Fibroblast of lung (primary cell): ENCODE measurements around the gene EGFL8. TPM values are rescaled to one million over a fixed set of nuclear protein-coding genes. Genes with fewer than 3 reads are reported as not detected.
A peak's percentile ranks its signal among the peaks of the same experiment; 100 is the strongest.

Source experiments
- DNase-seq, 2 donors: peaks; one replicate each; pipeline versions ENCODE4 v3.0.0 to v3.0.0-alpha.2; 2010; ENCODE audit warnings: low read depth in 2 of 2
- H2AFZ ChIP-seq: 2 replicates; pipeline ENCODE4 v1.5.1; 2012; ENCODE audit warnings: low read length, control low read depth, inconsistent platforms
- H3K27ac ChIP-seq: 2 replicates; pipeline ENCODE4 v1.5.1; 2011; ENCODE audit warnings: low read length, control low read depth; ENCODE audit not compliant: insufficient read depth
- H3K27me3 ChIP-seq: 2 replicates; pipeline ENCODE4 v1.5.1; 2011; ENCODE audit warnings: mild to moderate bottlenecking, low read length; ENCODE audit not compliant: control insufficient read depth, insufficient read depth
- H3K36me3 ChIP-seq: 2 replicates; pipeline ENCODE4 v1.5.1; 2011; ENCODE audit warnings: low read length; ENCODE audit not compliant: control insufficient read depth, insufficient read depth
- H3K4me1 ChIP-seq: 2 replicates; pipeline ENCODE4 v1.5.1; 2011; ENCODE audit warnings: low read length; ENCODE audit not compliant: control insufficient read depth, insufficient read depth; ENCODE audit errors: extremely low read depth
- H3K4me2 ChIP-seq: 2 replicates; pipeline ENCODE4 v1.5.1; 2011; ENCODE audit warnings: low read length, control low read depth; ENCODE audit not compliant: insufficient read depth; ENCODE audit errors: extremely low read depth
- H3K4me3 ChIP-seq, 4 experiments: fragments of 200-600 bp in 1 of 4; sonication (generic) in 1 of 4; replicated peaks in 1 of 4; 2 replicates each; pipeline ENCODE4 v1.5.1; 2011 to 2016; ENCODE audit warnings: low read length in 4 of 4, low read depth in 3 of 4, mild to moderate bottlenecking in 3 of 4, control low read depth in 2 of 4, inconsistent platforms in 1 of 4, mixed read lengths in 1 of 4; ENCODE audit not compliant: insufficient read depth in 1 of 4; ENCODE audit errors: control extremely low read depth in 1 of 4
- H3K79me2 ChIP-seq: 2 replicates; pipeline ENCODE4 v1.5.1; 2012; ENCODE audit warnings: mild to moderate bottlenecking, low read length, inconsistent platforms; ENCODE audit not compliant: control insufficient read depth, insufficient read depth
- H3K9ac ChIP-seq: 2 replicates; pipeline ENCODE4 v1.5.1; 2011; ENCODE audit warnings: mild to moderate bottlenecking, low read length, control low read depth; ENCODE audit not compliant: insufficient read depth
- H3K9me3 ChIP-seq: 2 replicates; pipeline ENCODE4 v1.5.1; 2012; ENCODE audit warnings: low read depth, low read length; ENCODE audit not compliant: control insufficient read depth, insufficient read depth
- H4K20me1 ChIP-seq: 2 replicates; pipeline ENCODE4 v1.5.1; 2011; ENCODE audit warnings: low read length; ENCODE audit not compliant: control insufficient read depth, insufficient read depth; ENCODE audit errors: extremely low read depth
- CTCF ChIP-seq, 2 donors: IDR thresholded peaks in 1 of 2; conservative IDR thresholded peaks in 1 of 2; 1 replicate in 1 of 2; 2 replicates in 1 of 2; pipeline ENCODE4 v1.5.1; 2011 to 2012; ENCODE audit warnings: low read length in 2 of 2, control low read depth in 1 of 2, inconsistent platforms in 1 of 2, low read depth in 1 of 2, mild to moderate bottlenecking in 1 of 2
- EZH2 ChIP-seq: IDR thresholded peaks from 2 replicates; pipeline ENCODE4 v1.5.1; 2012; ENCODE audit warnings: low read length, control low read depth, mild to moderate bottlenecking; ENCODE audit errors: missing control alignments
- polyA plus RNA-seq, 2 donors: library from polyadenylated mRNA; depleted of rRNA in 1 of 2; stranded (reverse) in 1 of 2; unstranded in 1 of 2; fragments of >200 nt; gene quantifications; 2 replicates each; pipeline ENCODE4 v1.2.1, GENCODE V29; 2011 to 2012; ENCODE audit warnings: missing spikeins in 1 of 2
- total RNA-seq: library from RNA; depleted of rRNA; stranded (reverse); fragments of >200 nt; gene quantifications from 2 replicates; pipeline ENCODE4 v1.2.1, GENCODE V29; 2014

Gene EGFL8
- total and polyA plus RNA-seq, 2 donors (not counting 1 experiment from before 2014, with no cell fraction given): 0.99 to 2.3 TPM

- Histone ChIP-seq H3K4me3 (no peak overlapping the region), H3K36me3 (peaks cover 20% of the 10 kb centered on the region), H3K4me2 (no peak overlapping the region), H3K9ac (no peak overlapping the region), H3K79me2 (peaks cover 31% of the 10 kb centered on the region), H3K9me3 (no peaks in the 10 kb centered on the region), H3K4me1 (peaks cover 16% of the 10 kb centered on the region), H3K27me3 (no peaks in the 10 kb centered on the region), H3K27ac (no peak overlapping the region), H2AFZ (no peak overlapping the region), H4K20me1 (no peaks in the 10 kb centered on the region)
- no peak for DNase-seq
- TF ChIP-seq CTCF (conservative IDR thresholded peaks at IDR 0.05 in 1 of 2, IDR thresholded peaks at IDR 0.05 in 1 of 2; ENCODE audit: low read depth in 1 of 2, low read length in 2 of 2): no peak
- TF ChIP-seq EZH2: no peak
These were observed 8.8 kb downstream of the EGFL8 start for GRCh38 chr6:32173051-32173727.

- Histone ChIP-seq H3K4me2 (peak overlapping the region; percentile 95), H3K4me1 (peaks cover 18% of the 10 kb centered on the region), H3K79me2 (peaks cover 39% of the 10 kb centered on the region), H4K20me1 (no peaks in the 10 kb centered on the region), H3K9ac (no peak overlapping the region), H3K27me3 (no peaks in the 10 kb centered on the region), H3K4me3 (peak overlapping the region in 2 of 4 experiments; percentile 93 to 99), H3K9me3 (no peaks in the 10 kb centered on the region), H2AFZ (no peak overlapping the region), H3K27ac (no peak overlapping the region), H3K36me3 (peaks cover 15% of the 10 kb centered on the region)
- no peak for TF ChIP-seq CTCF (conservative IDR thresholded peaks at IDR 0.05 in 1 of 2, IDR thresholded peaks at IDR 0.05 in 1 of 2; ENCODE audit: low read depth in 1 of 2, low read length in 2 of 2)
- TF ChIP-seq EZH2: no peak
- DNase-seq: no peak
These were observed 10.0 kb downstream of the EGFL8 start for GRCh38 chr6:32174416-32174815.

GRCh38 chr6:32175322-32175710 lies 10.9 kb downstream of the EGFL8 start:
- Histone ChIP-seq H3K4me2 (peak overlapping the region; percentile 95), H3K9me3 (no peaks in the 10 kb centered on the region)
- DNase-seq: no peak

More at GRCh38 chr6:32175322-32175710, 10.9 kb downstream of the EGFL8 start:
- Histone ChIP-seq H3K9ac (peak overlapping the region; percentile 91), H2AFZ (no peak overlapping the region), H4K20me1 (no peaks in the 10 kb centered on the region), H3K4me3 (peak overlapping the region; percentile 86 to 99 (median 90)), H3K27me3 (no peaks in the 10 kb centered on the region), H3K79me2 (peaks cover 39% of the 10 kb centered on the region), H3K4me1 (peaks cover 18% of the 10 kb centered on the region), H3K36me3 (peaks cover 10% of the 10 kb centered on the region), H3K27ac (peak overlapping the region; percentile 83)
- TF ChIP-seq CTCF (conservative IDR thresholded peaks at IDR 0.05 in 1 of 2, IDR thresholded peaks at IDR 0.05 in 1 of 2; ENCODE audit: low read depth in 1 of 2, low read length in 2 of 2) (no peak), EZH2 (no peak)
